ENCODE results near the gene GPR21.

Gene GPR21

DNA sequence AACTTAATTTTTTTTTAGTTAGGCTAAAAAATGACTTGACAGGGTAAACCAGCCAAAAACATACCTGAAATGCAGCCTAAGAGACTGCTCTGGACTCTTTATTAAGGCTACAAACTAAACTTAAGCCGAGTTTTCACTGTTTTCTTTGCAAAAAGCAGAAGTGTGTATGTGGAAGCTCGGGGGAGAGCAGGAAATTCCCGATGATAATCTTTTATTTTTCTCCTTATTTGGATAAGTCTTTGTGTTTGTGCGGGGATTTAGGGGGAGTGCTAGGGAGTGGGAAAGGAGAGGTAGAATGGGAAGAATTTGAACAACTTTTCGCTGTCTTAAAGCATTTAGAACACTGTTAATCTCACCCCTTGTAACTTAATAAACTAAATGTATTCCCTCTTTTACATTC lies 30.7 kb upstream of the GPR21 start:
- Histone ChIP-seq H3K4me1 (ENCODE audit: control insufficient read depth, insufficient read depth, low read depth, low read length) (no peaks in the 10 kb centered on the region), H3K9me3 (ENCODE audit: control insufficient read depth, low read length) (no peaks in the 10 kb centered on the region), H3K4me2 (ENCODE audit: low read length, poor library complexity, severe bottlenecking) (no peak overlapping the region), H2AFZ (ENCODE audit: low read depth, low read length) (no peak overlapping the region), H3K36me3 (ENCODE audit: control insufficient read depth in 1 of 2, insufficient read depth in 2 of 2, low read depth in 1 of 2, low read length in 2 of 2) (peaks cover 7 to 63% of the 10 kb centered on the region in 2 experiments), H3K9ac (ENCODE audit: low read length) (peak overlapping the region; percentile 33), H3K23ac (ENCODE audit: low read length in 2 of 2) (no peak overlapping the region), H2BK120ac (ENCODE audit: low read depth, low read length) (no peak overlapping the region), H2BK5ac (ENCODE audit: low read depth, low read length, poor library complexity, severe bottlenecking) (no peak overlapping the region), H3K4me3 (ENCODE audit: insufficient read depth in 1 of 2, low read depth in 1 of 2, low read length in 2 of 2) (no peak overlapping the region), H3K27me3 (ENCODE audit: control insufficient read depth in 1 of 2, insufficient read depth in 1 of 2, low read length in 2 of 2) (no peaks in the 10 kb centered on the region), H3K79me1 (replicated peaks; ENCODE audit: low read length, poor library complexity, severe bottlenecking) (peaks cover 1% of the 10 kb centered on the region), H2AK5ac (ENCODE audit: low read length, severe bottlenecking) (no peak overlapping the region), H4K91ac (ENCODE audit: low read length) (no peak overlapping the region), H2BK15ac (ENCODE audit: low read depth, poor library complexity, severe bottlenecking) (no peak overlapping the region), H3K27ac (ENCODE audit: low read length, poor library complexity, severe bottlenecking) (peak overlapping the region; percentile 64), H3K14ac (ENCODE audit: low read length in 2 of 2) (no peak overlapping the region), H4K8ac (ENCODE audit: low read length) (no peak overlapping the region), H3K18ac (ENCODE audit: low read depth in 1 of 2, low read length in 2 of 2) (no peak overlapping the region), H2BK12ac (ENCODE audit: low read length in 2 of 2) (no peak overlapping the region), H3K4ac (ENCODE audit: low read depth in 1 of 2, low read length in 2 of 2) (no peak overlapping the region)
- WGBS, result 59% methylated on average over 3 of the region's 5 CpGs
- peak; percentile 7 for DNase-seq

DNA sequence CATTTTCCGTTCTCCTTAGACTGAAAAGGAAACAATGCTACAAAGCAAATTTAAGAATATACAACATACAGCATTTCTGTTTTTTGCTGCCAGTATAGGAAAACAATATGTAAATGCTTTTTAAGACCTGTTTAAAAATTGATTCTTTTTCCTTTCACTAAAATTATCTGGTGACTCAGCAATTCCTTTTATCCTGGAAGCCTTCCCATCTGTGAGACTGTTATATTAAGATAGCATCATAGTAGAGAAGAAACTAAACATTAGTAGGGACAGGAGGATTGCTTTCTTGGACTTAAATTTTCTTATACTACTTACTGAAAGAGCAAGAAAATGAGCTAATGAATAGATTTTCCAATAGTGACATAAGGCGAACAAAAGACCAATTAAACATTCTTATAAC lies 30.0 kb upstream of the GPR21 start:
- DNase-seq, result peak; percentile 31
- Histone ChIP-seq H3K4ac (ENCODE audit: low read depth in 1 of 2, low read length in 2 of 2) (no peak overlapping the region), H3K79me1 (replicated peaks; ENCODE audit: low read length, poor library complexity, severe bottlenecking) (peaks cover 3% of the 10 kb centered on the region), H2AK5ac (ENCODE audit: low read length, severe bottlenecking) (no peak overlapping the region), H2BK12ac (ENCODE audit: low read length in 2 of 2) (no peak overlapping the region), H3K4me3 (ENCODE audit: insufficient read depth in 1 of 2, low read depth in 1 of 2, low read length in 2 of 2) (no peak overlapping the region), H3K36me3 (ENCODE audit: control insufficient read depth in 1 of 2, insufficient read depth in 2 of 2, low read depth in 1 of 2, low read length in 2 of 2) (peaks cover 7 to 57% of the 10 kb centered on the region in 2 experiments), H2BK5ac (ENCODE audit: low read depth, low read length, poor library complexity, severe bottlenecking) (no peak overlapping the region), H2BK120ac (ENCODE audit: low read depth, low read length) (no peak overlapping the region), H4K8ac (ENCODE audit: low read length) (no peak overlapping the region), H3K4me1 (ENCODE audit: control insufficient read depth, insufficient read depth, low read depth, low read length) (no peaks in the 10 kb centered on the region), H3K18ac (ENCODE audit: low read depth in 1 of 2, low read length in 2 of 2) (no peak overlapping the region), H2BK15ac (ENCODE audit: low read depth, poor library complexity, severe bottlenecking) (no peak overlapping the region), H3K4me2 (ENCODE audit: low read length, poor library complexity, severe bottlenecking) (no peak overlapping the region), H3K14ac (ENCODE audit: low read length in 2 of 2) (no peak overlapping the region), H2AFZ (ENCODE audit: low read depth, low read length) (no peak overlapping the region), H3K9ac (ENCODE audit: low read length) (peak overlapping the region; percentile 33), H3K9me3 (ENCODE audit: control insufficient read depth, low read length) (no peaks in the 10 kb centered on the region), H3K27ac (ENCODE audit: low read length, poor library complexity, severe bottlenecking) (no peak overlapping the region), H3K23ac (ENCODE audit: low read length in 2 of 2) (no peak overlapping the region), H3K27me3 (ENCODE audit: control insufficient read depth in 1 of 2, insufficient read depth in 1 of 2, low read length in 2 of 2) (no peaks in the 10 kb centered on the region), H4K91ac (ENCODE audit: low read length) (no peak overlapping the region)
- WGBS, result no CpG with 5 or more reads among the region's 2 CpGs

DNA sequence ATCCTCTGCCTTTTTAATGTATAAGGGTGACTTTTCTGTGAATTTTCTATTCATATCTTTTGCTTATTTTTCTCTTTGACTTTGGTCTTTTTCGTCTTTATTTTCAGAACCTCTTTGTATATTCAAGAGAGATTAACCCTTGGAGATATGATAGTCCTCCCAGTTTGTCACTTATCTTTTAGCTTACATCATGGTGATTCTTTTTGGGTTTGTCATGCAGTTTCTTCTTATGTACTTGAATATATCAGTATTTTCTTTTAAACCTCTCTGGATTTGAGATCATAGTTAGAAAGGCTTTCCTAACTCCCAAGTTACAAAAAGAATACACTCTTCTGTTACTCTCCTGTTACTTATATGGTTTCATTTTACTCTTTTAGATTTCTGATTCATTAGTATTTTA lies 27.5 kb upstream of the GPR21 start:
- H3K9me3 ChIP-seq (ENCODE audit: control insufficient read depth, low read length), result no peaks in the 10 kb centered on the region
- DNase-seq, result peak; percentile 5
- no peak overlapping the region for H3K4me2 ChIP-seq (ENCODE audit: low read length, poor library complexity, severe bottlenecking)
- WGBS, result no CpG with 5 or more reads among the region's 1 CpG
- H3K9ac ChIP-seq (ENCODE audit: low read length), result no peak overlapping the region
- H3K27ac ChIP-seq (ENCODE audit: low read length, poor library complexity, severe bottlenecking), result no peak overlapping the region
- H3K4ac ChIP-seq (ENCODE audit: low read depth in 1 of 2, low read length in 2 of 2), result no peak overlapping the region
- peaks cover 7 to 60% of the 10 kb centered on the region in 2 experiments for H3K36me3 ChIP-seq (ENCODE audit: control insufficient read depth in 1 of 2, insufficient read depth in 2 of 2, low read depth in 1 of 2, low read length in 2 of 2)
- no peak overlapping the region for H2BK15ac ChIP-seq (ENCODE audit: low read depth, poor library complexity, severe bottlenecking)
- H4K8ac ChIP-seq (ENCODE audit: low read length), result no peak overlapping the region
- no peak overlapping the region for H2BK120ac ChIP-seq (ENCODE audit: low read depth, low read length)
- H3K4me3 ChIP-seq (ENCODE audit: insufficient read depth in 1 of 2, low read depth in 1 of 2, low read length in 2 of 2), result no peak overlapping the region
- H2BK5ac ChIP-seq (ENCODE audit: low read depth, low read length, poor library complexity, severe bottlenecking), result no peak overlapping the region
- H2AFZ ChIP-seq (ENCODE audit: low read depth, low read length), result no peak overlapping the region
- H2AK5ac ChIP-seq (ENCODE audit: low read length, severe bottlenecking), result no peak overlapping the region
- H3K18ac ChIP-seq (ENCODE audit: low read depth in 1 of 2, low read length in 2 of 2), result no peak overlapping the region
- no peak overlapping the region for H4K91ac ChIP-seq (ENCODE audit: low read length)
- no peaks in the 10 kb centered on the region for H3K4me1 ChIP-seq (ENCODE audit: control insufficient read depth, insufficient read depth, low read depth, low read length)
- H3K27me3 ChIP-seq (ENCODE audit: control insufficient read depth in 1 of 2, insufficient read depth in 1 of 2, low read length in 2 of 2), result no peaks in the 10 kb centered on the region
- no peak overlapping the region for H3K23ac ChIP-seq (ENCODE audit: low read length in 2 of 2)
- H2BK12ac ChIP-seq (ENCODE audit: low read length in 2 of 2), result no peak overlapping the region
- no peak overlapping the region for H3K14ac ChIP-seq (ENCODE audit: low read length in 2 of 2)
- H3K79me1 ChIP-seq (replicated peaks; ENCODE audit: low read length, poor library complexity, severe bottlenecking), result peaks cover 5% of the 10 kb centered on the region

DNA sequence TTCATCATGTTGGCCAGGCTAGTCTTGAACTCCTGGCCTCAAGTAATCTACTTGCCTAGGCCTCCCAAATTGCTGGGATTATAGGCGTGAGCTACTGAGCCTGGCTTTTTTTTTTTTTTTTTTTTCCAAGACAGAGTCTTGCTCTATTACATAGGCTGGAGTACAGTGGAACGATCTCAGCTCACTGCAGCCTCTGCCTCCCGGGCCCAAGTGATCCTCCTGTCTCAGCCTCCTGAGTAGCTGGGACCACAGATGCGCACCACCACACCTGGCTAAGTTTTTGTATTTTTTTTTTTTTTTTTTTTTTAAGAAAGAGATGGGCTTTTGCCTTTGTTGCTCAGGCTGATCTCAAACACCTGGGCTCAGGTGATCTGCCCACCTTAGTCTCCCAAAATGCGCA lies 26.2 kb upstream of the GPR21 start:
- Histone ChIP-seq H3K9ac (ENCODE audit: low read length) (no peak overlapping the region), H3K14ac (ENCODE audit: low read length in 2 of 2) (no peak overlapping the region), H2BK120ac (ENCODE audit: low read depth, low read length) (no peak overlapping the region), H4K8ac (ENCODE audit: low read length) (no peak overlapping the region), H3K4me3 (ENCODE audit: insufficient read depth in 1 of 2, low read depth in 1 of 2, low read length in 2 of 2) (no peak overlapping the region), H3K23ac (ENCODE audit: low read length in 2 of 2) (no peak overlapping the region), H2AK5ac (ENCODE audit: low read length, severe bottlenecking) (no peak overlapping the region), H3K18ac (ENCODE audit: low read depth in 1 of 2, low read length in 2 of 2) (no peak overlapping the region), H3K4me1 (ENCODE audit: control insufficient read depth, insufficient read depth, low read depth, low read length) (no peaks in the 10 kb centered on the region), H2BK12ac (ENCODE audit: low read length in 2 of 2) (no peak overlapping the region), H2BK15ac (ENCODE audit: low read depth, poor library complexity, severe bottlenecking) (no peak overlapping the region), H3K27me3 (ENCODE audit: control insufficient read depth in 1 of 2, insufficient read depth in 1 of 2, low read length in 2 of 2) (no peaks in the 10 kb centered on the region), H3K79me1 (replicated peaks; ENCODE audit: low read length, poor library complexity, severe bottlenecking) (peaks cover 5% of the 10 kb centered on the region), H3K9me3 (ENCODE audit: control insufficient read depth, low read length) (no peaks in the 10 kb centered on the region), H3K27ac (ENCODE audit: low read length, poor library complexity, severe bottlenecking) (no peak overlapping the region), H2AFZ (ENCODE audit: low read depth, low read length) (no peak overlapping the region), H3K4me2 (ENCODE audit: low read length, poor library complexity, severe bottlenecking) (no peak overlapping the region), H2BK5ac (ENCODE audit: low read depth, low read length, poor library complexity, severe bottlenecking) (no peak overlapping the region), H3K36me3 (ENCODE audit: control insufficient read depth in 1 of 2, insufficient read depth in 2 of 2, low read depth in 1 of 2, low read length in 2 of 2) (peaks cover 10 to 63% of the 10 kb centered on the region in 2 experiments), H3K4ac (ENCODE audit: low read depth in 1 of 2, low read length in 2 of 2) (no peak overlapping the region), H4K91ac (ENCODE audit: low read length) (no peak overlapping the region)
- WGBS, result 72% methylated on average over 4 of the region's 5 CpGs
- DNase-seq, result no peak

Data from mesenchymal stem cell (in vitro differentiated cells and primary cell).